GM19239 (cell line): ENCODE data around the gene SHISA9.

ENCODE experiments used
- DNase-seq: peaks from one replicate; pipeline ENCODE4 v3.0.0; 2011; ENCODE audit warnings: low spot score; ENCODE audit not compliant: insufficient read length
- FAIRE-seq: peaks from 2 replicates; lab custom pipeline; 2011; peaks lifted over from hg19 to GRCh38; lab: Jason Lieb, UNC

The SHISA9 gene

GRCh38 chr16:13234999-13235398, 333.6 kb downstream of the SHISA9 start:
- FAIRE-seq = no peak
- DNase-seq = no peak

DNA sequence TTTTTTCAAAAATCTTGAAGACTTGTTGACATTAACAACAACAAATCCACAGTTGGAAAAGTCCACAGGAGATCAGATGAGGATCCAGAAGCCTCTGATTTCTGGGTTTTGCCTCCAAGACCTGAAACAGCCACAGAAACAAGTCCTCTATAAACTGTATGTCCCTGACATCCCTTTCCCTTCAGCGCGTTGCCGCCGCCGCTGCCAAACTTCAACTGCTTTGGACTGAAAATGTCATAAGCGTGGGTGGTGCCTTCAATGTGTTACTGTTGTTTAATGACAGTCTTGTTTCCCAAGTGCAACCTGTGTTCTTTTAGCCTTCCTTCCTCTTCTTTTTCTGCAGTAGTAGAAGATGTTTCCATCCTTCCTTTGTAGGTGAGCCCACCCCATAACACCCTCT, 334.9 kb downstream of the SHISA9 start:
- no peak for FAIRE-seq
- DNase-seq = no peak

GRCh38 chr16:13238182-13238581, 336.8 kb downstream of the SHISA9 start:
- no peak for DNase-seq
- FAIRE-seq = no peak

DNA sequence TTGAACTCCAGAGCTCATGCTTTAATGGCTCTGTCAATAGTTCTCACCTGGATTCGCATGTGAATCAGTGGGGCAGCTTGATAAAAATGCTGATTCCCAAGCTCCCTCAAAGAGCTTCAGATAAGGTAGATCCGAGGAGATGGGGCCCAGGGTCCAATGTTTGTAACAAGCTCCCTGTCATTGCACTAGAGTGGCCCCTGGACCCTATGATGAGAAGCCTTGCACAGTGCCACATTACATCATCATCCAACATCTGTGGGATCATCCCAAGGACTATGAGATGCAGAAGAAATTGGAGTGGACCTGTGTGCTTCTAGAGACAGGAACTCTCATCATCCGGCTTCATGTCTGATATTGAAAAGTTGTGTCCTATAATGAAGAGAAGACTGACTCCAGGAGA, 340.8 kb downstream of the SHISA9 start:
- DNase-seq = no peak
- no peak for FAIRE-seq

GRCh38 chr16:13244770-13245169, 343.4 kb downstream of the SHISA9 start:
- FAIRE-seq (no peak), DNase-seq (no peak)

- FAIRE-seq (no peak), DNase-seq (no peak)
Observed at GRCh38 chr16:13245713-13246377, 344.4 kb downstream of the SHISA9 start.

DNA sequence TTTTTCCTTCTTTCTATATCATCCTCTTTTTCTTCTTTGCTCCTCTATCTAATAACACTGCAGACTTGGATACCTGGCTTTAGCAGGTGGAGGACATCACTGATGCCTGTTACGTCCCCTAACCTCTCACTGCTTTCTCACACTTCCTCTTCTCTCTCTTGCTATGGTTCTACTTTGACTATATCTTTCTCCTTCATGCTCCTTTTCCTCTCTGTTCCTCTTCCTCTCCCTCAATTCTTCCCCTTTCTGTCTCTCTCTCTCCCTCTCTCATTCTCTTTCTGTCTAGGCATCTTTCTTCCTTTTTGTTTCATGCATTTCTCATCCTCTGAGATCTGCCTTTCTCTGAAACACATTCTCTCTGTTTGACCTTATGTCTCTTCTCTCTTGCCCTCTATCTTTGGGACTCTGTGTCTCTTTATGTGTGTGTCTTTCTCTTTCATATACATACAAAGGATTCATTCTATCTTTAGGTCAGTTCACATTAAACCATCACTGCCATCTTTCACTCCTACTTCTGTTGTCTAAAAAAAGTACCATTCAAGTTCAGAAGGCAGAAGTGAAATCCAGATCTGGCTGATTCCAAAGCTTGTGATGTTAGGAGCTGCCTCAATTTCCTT, 353.7 kb downstream of the SHISA9 start:
- DNase-seq (no peak), FAIRE-seq (no peak)

GRCh38 chr16:13262270-13263090, 361.1 kb downstream of the SHISA9 start:
- DNase-seq (no peak), FAIRE-seq (no peak)

GRCh38 chr16:13264749-13265552, 363.6 kb downstream of the SHISA9 start:
- no peak for FAIRE-seq
- DNase-seq = no peak

DNA sequence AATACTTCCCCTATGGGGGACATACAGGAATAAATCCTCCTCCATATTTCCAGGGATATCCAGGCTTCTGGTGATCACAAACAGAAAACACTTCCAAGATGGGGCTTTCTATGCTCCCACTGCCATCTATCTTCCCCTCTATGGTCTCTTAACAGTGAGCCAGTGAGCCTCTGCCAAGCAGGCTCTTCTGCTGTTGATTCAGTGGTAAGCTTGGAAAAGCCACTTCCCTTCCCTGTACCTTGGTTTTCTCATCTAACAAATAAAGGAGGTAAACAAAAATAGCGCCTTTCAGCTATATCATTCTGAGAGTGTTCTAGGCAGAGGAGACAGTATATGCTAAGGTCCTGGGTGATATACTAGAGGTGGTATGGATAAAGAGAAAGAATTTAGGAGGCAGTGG, 368.0 kb downstream of the SHISA9 start:
- FAIRE-seq (no peak), DNase-seq (no peak)

DNA sequence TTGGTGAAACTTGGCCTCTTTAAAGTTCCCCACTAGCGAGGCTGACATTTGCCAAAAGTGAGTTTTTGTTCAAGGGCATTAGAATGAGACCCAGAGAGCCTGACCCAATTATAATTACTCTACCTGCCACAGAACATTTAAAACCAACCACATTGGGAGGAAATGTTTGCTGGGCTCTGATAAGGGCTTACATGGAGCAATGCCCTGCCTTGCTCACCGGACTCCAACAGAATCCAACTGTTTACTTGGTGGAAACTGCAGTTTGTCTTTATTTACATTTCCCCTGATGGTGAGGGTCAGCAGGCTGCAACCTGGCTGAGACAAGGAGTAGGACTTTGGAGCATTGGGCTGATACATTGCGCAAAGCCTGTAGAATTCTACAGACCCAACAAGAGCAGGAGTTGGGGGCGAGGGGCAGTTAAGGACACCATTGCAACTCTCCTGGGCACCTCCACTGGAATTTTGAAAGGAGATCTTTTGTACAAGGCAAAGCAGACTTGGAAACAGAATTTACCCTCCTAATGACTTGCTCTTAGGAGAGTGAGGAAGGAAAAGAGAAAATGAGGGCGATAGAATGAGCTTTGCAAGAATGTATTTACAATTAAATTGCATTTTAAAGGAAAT, 368.6 kb downstream of the SHISA9 start:
- FAIRE-seq (no peak), DNase-seq (no peak)

- DNase-seq (no peak), FAIRE-seq (no peak)
Observed at GRCh38 chr16:13270602-13271001, 369.2 kb downstream of the SHISA9 start.

GRCh38 chr16:13289515-13289914, 388.1 kb downstream of the SHISA9 start:
- FAIRE-seq = no peak

More at GRCh38 chr16:13289515-13289914, 388.1 kb downstream of the SHISA9 start:
- no peak for DNase-seq
